K562 (cell line): Measurements from ENCODE around the gene ATF6B. TPM values are rescaled to one million over a fixed set of nuclear protein-coding genes. Genes with fewer than 3 reads are reported as not detected.

Experiments used
- ARID1B ChIP-seq: fragments of 450-650 bp; IDR thresholded peaks from 2 replicates; pipeline ENCODE4 v1.6.1; 2016; ENCODE audit warnings: antibody characterized with exemption, mild to moderate bottlenecking, inconsistent platforms
- ATF3 ChIP-seq, 2 experiments: fragments of 450-650 bp in 1 of 2; sonication (generic) in 1 of 2; formaldehyde crosslinking in 1 of 2; IDR thresholded peaks in 1 of 2; conservative IDR thresholded peaks in 1 of 2; 2 replicates each; pipeline versions ENCODE4 v1.6.1 to v1.8.1; 2016 to 2023; ENCODE audit warnings: mild to moderate bottlenecking in 2 of 2, moderate library complexity in 2 of 2, inconsistent platforms in 1 of 2, missing genetic modification reagents in 1 of 2
- BDP1 ChIP-seq: IDR thresholded peaks from 3 replicates; pipeline ENCODE4 v1.6.1; 2011; ENCODE audit not compliant: insufficient read length, insufficient read depth
- CCNT2 ChIP-seq: IDR thresholded peaks from 2 replicates; pipeline ENCODE4 v1.6.1; 2011; ENCODE audit warnings: borderline replicate concordance, low read depth, mild to moderate bottlenecking, moderate library complexity, mixed read lengths, low read length; ENCODE audit not compliant: insufficient read length; ENCODE audit errors: extremely low read depth
- CTCFL ChIP-seq: IDR thresholded peaks from 2 replicates; pipeline ENCODE4 v1.6.1; 2011; ENCODE audit warnings: borderline replicate concordance, low read depth, mild to moderate bottlenecking, moderate library complexity, low read length; ENCODE audit not compliant: insufficient read depth, poor library complexity, severe bottlenecking
- GABPB1 ChIP-seq: sonication (generic); formaldehyde crosslinking; IDR thresholded peaks from 2 replicates; pipeline ENCODE4 v1.8.0; 2022; ENCODE audit warnings: mild to moderate bottlenecking, missing genetic modification reagents
- GTF2A2 ChIP-seq: IDR thresholded peaks from 2 replicates; pipeline ENCODE4 v1.6.1; 2016; ENCODE audit warnings: mild to moderate bottlenecking, missing genetic modification characterization, missing compliant biosample characterization
- HES1 ChIP-seq: fragments of 450-650 bp; IDR thresholded peaks from 2 replicates; pipeline ENCODE4 v1.6.1; 2016; ENCODE audit warnings: low read depth, mild to moderate bottlenecking, moderate library complexity
- HMG20A ChIP-seq: fragments of 450-650 bp; formaldehyde crosslinking; conservative IDR thresholded peaks from 2 replicates; pipeline ENCODE4 v1.4.0; 2020; ENCODE audit warnings: mild to moderate bottlenecking, mixed read lengths
- NBN ChIP-seq: fragments of 450-650 bp; IDR thresholded peaks from 2 replicates; pipeline ENCODE4 v1.6.1; 2016; ENCODE audit warnings: low read depth, mild to moderate bottlenecking
- NR1H2 ChIP-seq: sonication (generic); formaldehyde crosslinking; IDR thresholded peaks from 2 replicates; pipeline ENCODE4 v1.4.0; 2020; ENCODE audit warnings: mild to moderate bottlenecking, missing genetic modification reagents
- PTBP1 ChIP-seq: fragments of 200-400 bp; formaldehyde crosslinking; IDR thresholded peaks from 2 replicates; pipeline ENCODE4 v1.6.1; 2017; ENCODE audit warnings: low read depth, low read length
- RFX1 ChIP-seq: fragments of 450-650 bp; IDR thresholded peaks from 2 replicates; pipeline ENCODE4 v1.6.1; 2016; ENCODE audit warnings: mild to moderate bottlenecking, moderate library complexity
- RFX7 ChIP-seq: fragments of 250-450 bp; sonication (Bioruptor Pico); IDR thresholded peaks from 2 replicates; pipeline ENCODE4 v1.5.1; 2021; ENCODE audit warnings: mild to moderate bottlenecking
- SAFB ChIP-seq: fragments of 200-400 bp; formaldehyde crosslinking; IDR thresholded peaks from 2 replicates; pipeline ENCODE4 v1.6.1; 2017; ENCODE audit warnings: low read depth, low read length, borderline replicate concordance
- SLC30A9 ChIP-seq: fragments of 250-450 bp; sonication (Bioruptor Pico); IDR thresholded peaks from 2 replicates; pipeline ENCODE4 v1.8.0; 2022; ENCODE audit warnings: mild to moderate bottlenecking, moderate library complexity
- SMC3 ChIP-seq: conservative IDR thresholded peaks from 2 replicates; pipeline ENCODE4 v1.6.1; 2011; ENCODE audit warnings: low read depth, low read length, improper control_type of control experiment; ENCODE audit not compliant: insufficient read depth
- SREBF2 ChIP-seq: sonication (generic); formaldehyde crosslinking; IDR thresholded peaks from 2 replicates; pipeline ENCODE4 v1.4.0; 2020; ENCODE audit warnings: mild to moderate bottlenecking, missing genetic modification reagents
- SRSF9 ChIP-seq: fragments of 200-400 bp; formaldehyde crosslinking; IDR thresholded peaks from 2 replicates; pipeline ENCODE4 v1.6.1; 2017; ENCODE audit warnings: low read depth, low read length, borderline replicate concordance
- THAP12 ChIP-seq: fragments of 250-450 bp; sonication (Bioruptor Pico); IDR thresholded peaks from 2 replicates; pipeline ENCODE4 v1.9.0; 2021; ENCODE audit warnings: mild to moderate bottlenecking, inconsistent platforms
- THAP7 ChIP-seq: fragments of 250-450 bp; sonication (Bioruptor Pico); IDR thresholded peaks from 2 replicates; pipeline ENCODE4 v1.5.0; 2021
- ZC3H4 ChIP-seq: sonication (generic); formaldehyde crosslinking; IDR thresholded peaks from 2 replicates; pipeline ENCODE4 v1.9.0; 2021; ENCODE audit warnings: missing genetic modification reagents, borderline replicate concordance
- ZNF384 ChIP-seq: IDR thresholded peaks from 2 replicates; pipeline ENCODE4 v1.6.1; 2012; ENCODE audit warnings: low read depth, low read length, improper control_type of control experiment
- polyA plus RNA-seq, 8 experiments: library from polyadenylated mRNA; depleted of rRNA in 4 of 8; stranded (reverse) in 5 of 8; unstranded in 3 of 8; fragments of >200 nt; fragmentation: Nextera tagmentation in 2 of 8; fragmentation: Illumina TruSeq in 1 of 8; extraction: Ambion mirVana in 2 of 8; extraction: Trizol in 1 of 8; gene quantifications; 2 replicates each; pipeline versions ENCODE4 v1.2.1 to v1.2.3, GENCODE V29; 2011 to 2014; ENCODE audit warnings: inconsistent platforms in 1 of 8, missing spikeins in 1 of 8
- total RNA-seq, 7 experiments: library from RNA; depleted of rRNA in 6 of 7; stranded (reverse); fragments of >200 nt in 6 of 7; fragmentation: Illumina TruSeq in 2 of 7; extraction: Trizol in 2 of 7; gene quantifications; 2 replicates each; pipeline versions ENCODE4 v1.2.1 to v1.2.3, GENCODE V29; 2011 to 2021; ENCODE audit warnings: low replicate concordance in 1 of 7

Gene ATF6B
- total and polyA plus RNA-seq, 9 of the 15 experiments (the other 6 are each of a cell fraction or from before 2014, with no cell fraction given): 20.7 to 131 (median 31.7) TPM

GRCh38 chr6:32131439-32131948 is 3.4 kb upstream of the ATF6B start (continued):
- TF ChIP-seq HES1 (peak; percentile 82), SMC3 (no peak), NBN (peak; percentile 87), RFX1 (no peak), NR1H2 (CRISPR knock-in tag) (no peak), ARID1B (peak; percentile 100), PTBP1 (0 out of 2 replicates have a peak, but pooled peaks have one; percentile 45), BDP1 (no peak), GTF2A2 (tag) (no peak), SRSF9 (no peak), SLC30A9 (CRISPR knock-in tag) (no peak), ZC3H4 (CRISPR knock-in tag) (no peak), CCNT2 (peak; percentile 100), SAFB (no peak), SREBF2 (CRISPR knock-in tag) (no peak), HMG20A (no peak), CTCFL (no peak), THAP7 (no peak), RFX7 (no peak), ATF3 (IDR thresholded peaks at IDR 0.05) (0 out of 2 replicates have a peak, but pooled peaks have one; percentile 25), ATF3 (CRISPR knock-in tag; conservative IDR thresholded peaks at IDR 0.05) (no peak), GABPB1 (CRISPR knock-in tag) (no peak), THAP12 (CRISPR knock-in tag) (no peak), ZNF384 (no peak)
